Globus pallidus (tissue), 1 donor: Measurements from ENCODE around the gene C1orf159.

ENCODE experiments used
- DNase-seq: peaks from one replicate; pipeline ENCODE4 v3.0.0-alpha.2; 2015; ENCODE audit warnings: low spot score

Gene C1orf159

GRCh38 chr1:1092149-1092855 lies 23.6 kb downstream of the C1orf159 start:
- DNase-seq, result no peak

GRCh38 chr1:1091344-1092148 lies 24.3 kb downstream of the C1orf159 start:
- no peak for DNase-seq

- no peak for DNase-seq
Observed at GRCh38 chr1:1090424-1091343, 25.2 kb downstream of the C1orf159 start.

- DNase-seq, result no peak
Observed at GRCh38 chr1:1089731-1090423, 26.0 kb downstream of the C1orf159 start.

- DNase-seq, result no peak
Observed at GRCh38 chr1:1088801-1089680, 26.8 kb downstream of the C1orf159 start.

GRCh38 chr1:1088029-1088800 lies 27.7 kb downstream of the C1orf159 start:
- no peak for DNase-seq

GRCh38 chr1:1087351-1088028 lies 28.4 kb downstream of the C1orf159 start:
- no peak for DNase-seq

GRCh38 chr1:1086911-1087341 lies 29.0 kb downstream of the C1orf159 start:
- DNase-seq, result no peak

- DNase-seq, result no peak
Observed at GRCh38 chr1:1085911-1086841, 29.7 kb downstream of the C1orf159 start.

- no peak for DNase-seq
Observed at GRCh38 chr1:1085171-1085841, 30.6 kb downstream of the C1orf159 start.

- DNase-seq, result no peak
Observed at GRCh38 chr1:1084372-1085170, 31.3 kb downstream of the C1orf159 start.

GRCh38 chr1:1083416-1084371 lies 32.2 kb downstream of the C1orf159 start:
- no peak for DNase-seq

GRCh38 chr1:1082776-1083415 lies 33.0 kb downstream of the C1orf159 start:
- no peak for DNase-seq

- no peak for DNase-seq
Observed at GRCh38 chr1:1082239-1082775, 33.6 kb downstream of the C1orf159 start.
